ENCODE measurements around the gene KRTAP4-16. TPM values are rescaled to one million over a fixed set of nuclear protein-coding genes. Genes with fewer than 3 reads are reported as not detected.
"Not testable (repeated sequence)": the region's sequence is repeated elsewhere in the genome, so short reads cannot be mapped to it uniquely, and the experiment has no call there.

KRTAP4-16 gene
- not detected for total RNA-seq (2021; fragmentation: NEBNext Ultra II Directional; extraction: Animal tissue kit (Norgen Biotek cat#: 25700))
- long read RNA-seq: 0 reads

- H3K4me3 Mint-ChIP-seq: peak within 1 kb of the TSS; percentile 78; the same call in 1 of the 2 replicates
- no peaks in the 10 kb centered on the region for H3K27me3 Mint-ChIP-seq (ENCODE audit: insufficient read depth)
- H3K4me1 Mint-ChIP-seq (ENCODE audit: low read depth): peaks cover 89% of the 10 kb centered on the region
- DNase-seq: no peak
- TF ChIP-seq CTCF (IDR thresholded peaks at IDR 0.05): no peak
- peak within 1 kb of the TSS; percentile 95 for H3K27ac Mint-ChIP-seq
- peaks cover 5% of the 10 kb centered on the region; the same call in 1 of the 2 replicates for H3K36me3 Mint-ChIP-seq (ENCODE audit: low read depth)
- H3K9me3 Mint-ChIP-seq: no peaks in the 10 kb centered on the region
Observed at GRCh38 chr17:41101586-41102259, at the start of gene KRTAP4-16. Gene KRTAP4-16 (minus strand): TSS chr17:41102209. CDS start chr17:41102209, 0 bp downstream.

- Mint-ChIP-seq H3K27me3 (ENCODE audit: insufficient read depth) (no peaks in the 10 kb centered on the region), H3K27ac (no peak overlapping the region), H3K9me3 (no peaks in the 10 kb centered on the region), H3K4me3 (no peak overlapping the region), H3K4me1 (ENCODE audit: low read depth) (peaks cover 12% of the 10 kb centered on the region), H3K36me3 (ENCODE audit: low read depth) (no peaks in the 10 kb centered on the region)
- no peak for DNase-seq
- no peak for TF ChIP-seq CTCF (IDR thresholded peaks at IDR 0.05)
Observed at GRCh38 chr17:41151525-41151924, 49.5 kb upstream of the KRTAP4-16 start.

- Mint-ChIP-seq H3K27ac (no peak overlapping the region), H3K36me3 (ENCODE audit: low read depth) (no peaks in the 10 kb centered on the region), H3K9me3 (no peaks in the 10 kb centered on the region), H3K4me1 (ENCODE audit: low read depth) (peaks cover 7% of the 10 kb centered on the region), H3K27me3 (ENCODE audit: insufficient read depth) (no peaks in the 10 kb centered on the region), H3K4me3 (no peak overlapping the region)
- no peak for TF ChIP-seq CTCF (IDR thresholded peaks at IDR 0.05)
- no peak for DNase-seq
Observed at GRCh38 chr17:41150026-41150425, 48.0 kb upstream of the KRTAP4-16 start.

- Mint-ChIP-seq H3K9me3 (no peaks in the 10 kb centered on the region), H3K36me3 (ENCODE audit: low read depth) (no peaks in the 10 kb centered on the region), H3K27ac (no peak within 1 kb of the TSS), H3K4me3 (no peak within 1 kb of the TSS), H3K27me3 (ENCODE audit: insufficient read depth) (no peaks in the 10 kb centered on the region), H3K4me1 (ENCODE audit: low read depth) (peaks cover 7% of the 10 kb centered on the region)
- TF ChIP-seq CTCF (IDR thresholded peaks at IDR 0.05): no peak
- DNase-seq: no peak
Observed at GRCh38 chr17:41149652-41149985, 47.6 kb upstream of the KRTAP4-16 start, which contains the start of gene KRTAP4-5. Gene KRTAP4-5 (minus strand): TSS chr17:41149825. CDS start chr17:41149767, 58 bp downstream.

- not testable (repeated sequence) for H3K36me3 Mint-ChIP-seq (ENCODE audit: low read depth); H3K4me1 Mint-ChIP-seq (ENCODE audit: low read depth); H3K4me3 Mint-ChIP-seq; H3K27me3 Mint-ChIP-seq (ENCODE audit: insufficient read depth); H3K9me3 Mint-ChIP-seq; DNase-seq; H3K27ac Mint-ChIP-seq
Observed at GRCh38 chr17:41148971-41149651, 47.1 kb upstream of the KRTAP4-16 start.
